IMR-90 (cell line): ENCODE measurements around the gene VIPR2. TPM values are rescaled to one million over a fixed set of nuclear protein-coding genes. Genes with fewer than 3 reads are reported as not detected.

Source experiments
- ATAC-seq: fragments of 200-7000 bp; cut with Tn5 transposase; 2 replicates; pipeline ENCODE4 v1.9.1; 2020; ENCODE audit warnings: low read depth, mild to moderate bottlenecking, moderate library complexity
- BruUV-seq: library from RNA; stranded (reverse); fragments of 400-500 nt; replicated peaks from 2 replicates; lab custom pipeline; 2021; lab: Mats Ljungman, UMichigan
- CTCF ChIA-PET: fragments of 300-600 bp; formaldehyde crosslinking; extraction: SDS; loops from one replicate; lab custom pipeline; 2021; ENCODE audit warnings: antibody characterized with exemption; lab: Yijun Ruan, JAX
- POLR2A ChIA-PET: fragments of 300-600 bp; sonication (Branson Sonifier 250); formaldehyde crosslinking; loops from one replicate; lab custom pipeline; 2022; ENCODE audit warnings: antibody characterized with exemption; ENCODE audit not compliant: unreplicated experiment; lab: Charles Lee
- DNase-seq: peaks from one replicate; pipeline ENCODE4 v3.0.0; 2013
- H2AFZ ChIP-seq: replicated peaks from 2 replicates; pipeline ENCODE3; 2013; ENCODE audit warnings: low read length, mild to moderate bottlenecking; ENCODE audit not compliant: poor library complexity
- H2AK5ac ChIP-seq: 2 replicates; pipeline ENCODE4 v1.6.1; 2013; ENCODE audit warnings: low read depth, low read length, inconsistent platforms
- H2AK9ac ChIP-seq: replicated peaks from 2 replicates; pipeline ENCODE3; 2013; ENCODE audit warnings: mild to moderate bottlenecking, low read depth, low read length, moderate library complexity; ENCODE audit not compliant: poor library complexity
- H2BK120ac ChIP-seq: 2 replicates; pipeline ENCODE4 v1.6.1; 2013; ENCODE audit warnings: low read depth, low read length, inconsistent platforms
- H2BK15ac ChIP-seq: 3 replicates; pipeline ENCODE4 v1.6.1; 2013; ENCODE audit warnings: low read depth, low read length, inconsistent platforms
- H2BK20ac ChIP-seq: 2 replicates; pipeline ENCODE4 v1.6.1; 2013; ENCODE audit warnings: low read depth, mild to moderate bottlenecking, inconsistent platforms, low read length, moderate library complexity
- H2BK5ac ChIP-seq: 2 replicates; pipeline ENCODE4 v1.6.1; 2013; ENCODE audit warnings: mild to moderate bottlenecking, low read depth, low read length, inconsistent platforms; ENCODE audit not compliant: poor library complexity, severe bottlenecking
- H3K14ac ChIP-seq: replicated peaks from 2 replicates; pipeline ENCODE4 v1.6.1; 2013; ENCODE audit warnings: low read depth, low read length, inconsistent platforms
- H3K18ac ChIP-seq: 2 replicates; pipeline ENCODE4 v1.6.1; 2013; ENCODE audit warnings: low read depth, low read length, control low read depth
- H3K23ac ChIP-seq: 2 replicates; pipeline ENCODE4 v1.6.1; 2013; ENCODE audit warnings: low read depth, low read length, inconsistent platforms
- H3K27ac ChIP-seq: 2 replicates; pipeline ENCODE4 v1.5.1; 2013; ENCODE audit warnings: mild to moderate bottlenecking, control low read depth, low read length; ENCODE audit not compliant: insufficient read depth
- H3K27me3 ChIP-seq: 2 replicates; pipeline ENCODE4 v1.6.1; 2013; ENCODE audit warnings: low read length; ENCODE audit not compliant: control insufficient read depth, insufficient read depth
- H3K36me3 ChIP-seq: 2 replicates; pipeline ENCODE4 v1.6.1; 2013; ENCODE audit warnings: low read length, mixed read lengths; ENCODE audit not compliant: control insufficient read depth, insufficient read depth
- H3K4ac ChIP-seq: 2 replicates; pipeline ENCODE4 v1.6.1; 2013; ENCODE audit warnings: low read depth, low read length, inconsistent platforms
- H3K4me1 ChIP-seq: 2 replicates; pipeline ENCODE4 v1.6.1; 2013; ENCODE audit warnings: low read length, mixed read lengths; ENCODE audit not compliant: control insufficient read depth, insufficient read depth
- H3K4me2 ChIP-seq: 2 replicates; pipeline ENCODE4 v1.6.1; 2013; ENCODE audit warnings: low read depth, mild to moderate bottlenecking, control low read depth, low read length, moderate library complexity
- H3K4me3 ChIP-seq: 2 replicates; pipeline ENCODE4 v1.5.1; 2013; ENCODE audit warnings: low read depth, mild to moderate bottlenecking, control low read depth, low read length, moderate library complexity; ENCODE audit not compliant: insufficient read depth
- H3K56ac ChIP-seq: 2 replicates; pipeline ENCODE4 v1.6.1; 2013; ENCODE audit warnings: low read length, inconsistent platforms; ENCODE audit not compliant: insufficient read depth; ENCODE audit errors: extremely low read depth
- H3K79me1 ChIP-seq, 2 experiments: 2 replicates each; pipeline ENCODE4 v1.6.1; 2013; ENCODE audit warnings: low read length in 2 of 2, inconsistent platforms in 1 of 2, low read depth in 1 of 2
- H3K9ac ChIP-seq: 2 replicates; pipeline ENCODE4 v1.6.1; 2013; ENCODE audit warnings: low read depth, low read length, control low read depth
- H3K9me1 ChIP-seq: 2 replicates; pipeline ENCODE4 v1.6.1; 2013; ENCODE audit warnings: low read length, inconsistent platforms; ENCODE audit not compliant: insufficient read depth
- H3K9me3 ChIP-seq: 2 replicates; pipeline ENCODE4 v1.6.1; 2013; ENCODE audit warnings: low read length; ENCODE audit not compliant: control insufficient read depth, insufficient read depth
- H4K20me1 ChIP-seq: 2 replicates; pipeline ENCODE4 v1.6.1; 2013; ENCODE audit warnings: low read length, inconsistent platforms; ENCODE audit not compliant: insufficient read depth
- H4K5ac ChIP-seq: 2 replicates; pipeline ENCODE4 v1.6.1; 2013; ENCODE audit warnings: mild to moderate bottlenecking, low read depth, low read length, control low read depth
- H4K8ac ChIP-seq, 2 experiments: 2 replicates each; pipeline ENCODE4 v1.6.1; 2013; ENCODE audit warnings: low read depth in 2 of 2, low read length in 2 of 2, control low read depth in 1 of 2, inconsistent platforms in 1 of 2
- H4K91ac ChIP-seq: 2 replicates; pipeline ENCODE4 v1.6.1; 2013; ENCODE audit warnings: low read depth, low read length, inconsistent platforms; ENCODE audit not compliant: insufficient read depth
- BHLHE40 ChIP-seq: fragments of 150-350 bp; IDR thresholded peaks from 2 replicates; pipeline ENCODE4 v1.6.1; 2016; ENCODE audit warnings: mild to moderate bottlenecking, low read depth, low read length
- CEBPB ChIP-seq: IDR thresholded peaks from 2 replicates; pipeline ENCODE4 v1.6.1; 2012; ENCODE audit warnings: low read depth, low read length, improper control_type of control experiment
- CHD1 ChIP-seq: IDR thresholded peaks from 2 replicates; pipeline ENCODE4 v1.6.1; 2012; ENCODE audit warnings: low read depth, low read length, improper control_type of control experiment
- ELK1 ChIP-seq: fragments of 150-350 bp; IDR thresholded peaks from 2 replicates; pipeline ENCODE4 v1.6.1; 2016; ENCODE audit warnings: low read depth, mild to moderate bottlenecking, low read length, moderate library complexity, borderline replicate concordance
- MAFK ChIP-seq: IDR thresholded peaks from 2 replicates; pipeline ENCODE4 v1.6.1; 2012; ENCODE audit warnings: low read depth, low read length, improper control_type of control experiment
- MXI1 ChIP-seq: IDR thresholded peaks from 2 replicates; pipeline ENCODE4 v1.6.1; 2012; ENCODE audit warnings: low read depth, mild to moderate bottlenecking, low read length, moderate library complexity, borderline replicate concordance
- NFE2L2 ChIP-seq: fragments of 150-350 bp; IDR thresholded peaks from 2 replicates; pipeline ENCODE4 v1.6.1; 2016; ENCODE audit warnings: low read depth, mild to moderate bottlenecking, low read length
- POLR2A ChIP-seq: IDR thresholded peaks from 2 replicates; pipeline ENCODE4 v1.6.1; 2012; ENCODE audit warnings: mild to moderate bottlenecking, low read depth, low read length
- RAD21 ChIP-seq: IDR thresholded peaks from 2 replicates; pipeline ENCODE4 v1.6.1; 2012; ENCODE audit warnings: low read length, improper control_type of control experiment
- RCOR1 ChIP-seq: IDR thresholded peaks from 2 replicates; pipeline ENCODE4 v1.6.1; 2012; ENCODE audit warnings: mild to moderate bottlenecking, low read length, improper control_type of control experiment; ENCODE audit not compliant: insufficient replicate concordance
- RFX5 ChIP-seq: IDR thresholded peaks from 2 replicates; pipeline ENCODE4 v1.8.0; 2012; ENCODE audit warnings: low read depth, mild to moderate bottlenecking, low read length, moderate library complexity
- SMC3 ChIP-seq: fragments of 150-350 bp; IDR thresholded peaks from 2 replicates; pipeline ENCODE4 v1.6.1; 2016; ENCODE audit warnings: low read depth, mild to moderate bottlenecking, antibody characterized with exemption, low read length, moderate library complexity
- WGBS, 2 experiments: methylation state at CpG; one replicate each; pipeline versions ENCODE4 v1.1.5 to v1.1.7; 2013; ENCODE audit warnings: missing lambda C conversion rate in 2 of 2; ENCODE audit not compliant: insufficient read length in 1 of 2; ENCODE audit errors: extremely low coverage in 2 of 2; 5-methylcytosine and 5-hydroxymethylcytosine counted together
- dilution Hi-C: fragments of 300-500 bp; cut with HindIII; formaldehyde crosslinking; loops from one replicate; pipeline ENCODE4 v1.14.3; 2018; ENCODE audit warnings: low sequenced_read_pairs; ENCODE audit not compliant: unreplicated experiment
- in situ Hi-C: fragments of 300-500 bp; cut with MboI; formaldehyde crosslinking; loops from 3 replicates; pipeline ENCODE4 v1.14.3; 2019; ENCODE audit warnings: low sequenced_read_pairs, inconsistent platforms, mixed read lengths
- intact Hi-C: fragments of 100-400 bp; cut with micrococcal nuclease; formaldehyde crosslinking; loops from 2 replicates; pipeline ENCODE4 v1.10.0; 2022
- polyA plus RNA-seq, 3 experiments: library from polyadenylated mRNA; depleted of rRNA; stranded (reverse); fragments of >200 nt; gene quantifications; 2 replicates each; pipeline ENCODE4 v1.2.3, GENCODE V29; 2012; ENCODE audit warnings: low replicate concordance in 1 of 3
- total RNA-seq: library from RNA; depleted of rRNA; stranded (reverse); fragments of >200 nt; gene quantifications from 2 replicates; pipeline ENCODE4 v1.2.3, GENCODE V29; 2012

Gene VIPR2
- total and polyA plus RNA-seq, 2 of the 4 experiments (the other 2 are of a cell fraction), result not detected

GRCh38 chr7:158991824-158992621 lies 152.6 kb downstream of the VIPR2 start:
- H3K4me1 ChIP-seq, result no peaks in the 10 kb centered on the region
- BruUV-seq, result no TSS peak
- no peak overlapping the region for H3K56ac ChIP-seq
- H2BK15ac ChIP-seq, result no peak overlapping the region
- H3K9ac ChIP-seq, result no peak overlapping the region
- H3K18ac ChIP-seq, result no peak overlapping the region
- H3K23ac ChIP-seq, result no peak overlapping the region
- H4K91ac ChIP-seq, result no peak overlapping the region
- H3K14ac ChIP-seq, result no peak overlapping the region
- H3K4me2 ChIP-seq, result no peak overlapping the region
- H3K4me3 ChIP-seq, result no peak overlapping the region
- H2BK5ac ChIP-seq, result no peak overlapping the region
- peaks cover 2% of the 10 kb centered on the region; the same call in 1 of the 2 replicates for H3K9me3 ChIP-seq
- no peaks in the 10 kb centered on the region for H3K79me1 ChIP-seq
- DNase-seq (no peak), ATAC-seq (no peak)
- H2BK120ac ChIP-seq, result no peak overlapping the region
- no peak overlapping the region for H2AK5ac ChIP-seq
- dilution Hi-C loops, result no loop called here
- H4K5ac ChIP-seq, result no peak overlapping the region
- CTCF ChIA-PET, result no interaction called here
- H2BK20ac ChIP-seq, result no peak overlapping the region
- 17% methylated on average over 1 of the region's 21 CpGs; no CpG with 5 or more reads in 1 of the 2 experiments for WGBS, 2 experiments
- POLR2A ChIA-PET, result no interaction called here
- no peaks in the 10 kb centered on the region for H4K20me1 ChIP-seq
- H2AK9ac ChIP-seq, result no peak overlapping the region
- no peak overlapping the region for H3K27ac ChIP-seq
- in situ Hi-C loops, result no loop called here
- no peaks in the 10 kb centered on the region for H3K36me3 ChIP-seq
- H2AFZ ChIP-seq, result no peak overlapping the region
- peaks cover 7% of the 10 kb centered on the region; the same call in 1 of the 2 replicates for H3K27me3 ChIP-seq
- intact Hi-C loops, result no loop called here
- no peak overlapping the region for H4K8ac ChIP-seq
- no peak overlapping the region for H3K4ac ChIP-seq
- no peaks in the 10 kb centered on the region for H3K9me1 ChIP-seq
- no peak for TF ChIP-seq CEBPB
- no peak for TF ChIP-seq NFE2L2
- no peak for TF ChIP-seq RAD21
- TF ChIP-seq RCOR1, result no peak
- no peak for TF ChIP-seq CHD1
- TF ChIP-seq POLR2A, result no peak
- no peak for TF ChIP-seq MAFK
- TF ChIP-seq BHLHE40, result no peak
- TF ChIP-seq ELK1, result no peak
- no peak for TF ChIP-seq RFX5
- no peak for TF ChIP-seq MXI1
- no peak for TF ChIP-seq SMC3
